Non-pigmented ciliary epithelial cell (primary cell): Measurements from ENCODE around the gene BBS12.

ENCODE experiments used
- DNase-seq: peaks from one replicate; pipeline ENCODE4 v3.0.0-alpha.2; 2010; ENCODE audit warnings: low read depth

The BBS12 gene

DNA sequence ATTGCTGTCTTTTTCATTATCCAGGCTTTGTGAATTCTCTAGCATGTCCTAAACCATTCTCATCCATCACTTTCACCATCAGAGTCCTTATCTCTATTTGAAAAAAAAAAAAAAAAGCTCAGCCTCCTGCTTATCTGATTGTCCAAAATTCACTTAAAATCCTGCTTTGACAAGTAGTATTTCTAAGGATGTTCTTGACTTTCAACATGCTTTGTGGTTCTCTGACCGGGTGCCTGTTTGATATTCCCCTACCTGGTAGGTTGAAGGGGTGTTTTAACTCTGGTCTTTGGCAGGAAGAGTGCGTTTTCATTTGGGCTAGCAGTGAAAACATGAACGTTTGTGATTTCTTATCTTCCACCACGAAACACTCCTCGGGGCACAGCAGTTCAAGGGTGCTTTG is 17.3 kb upstream of the BBS12 start:
- no peak for DNase-seq

GRCh38 chr4:122716825-122717448 is 15.6 kb upstream of the BBS12 start:
- DNase-seq = peak; percentile 40

DNA sequence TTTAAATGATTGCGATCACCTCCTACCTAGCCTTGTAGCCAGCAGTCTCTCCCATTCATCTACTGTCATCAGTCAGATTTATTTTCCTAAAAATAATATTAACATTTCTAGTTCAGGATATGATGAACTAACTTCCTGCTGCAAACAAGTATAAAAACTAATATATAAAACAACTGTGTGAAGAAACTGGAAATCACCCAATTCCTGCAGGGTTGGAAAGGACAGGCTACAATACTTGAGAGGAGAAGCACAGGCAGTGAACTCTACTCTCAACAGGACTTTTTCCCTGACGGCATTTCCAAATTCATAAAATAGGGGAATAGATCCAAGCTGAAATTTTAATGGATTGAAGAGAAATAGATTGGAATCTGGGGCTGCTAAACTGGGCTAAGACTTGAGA is 14.2 kb upstream of the BBS12 start:
- DNase-seq = no peak

- no peak for DNase-seq
Measured at GRCh38 chr4:122722256-122722655, 10.2 kb upstream of the BBS12 start.

DNA sequence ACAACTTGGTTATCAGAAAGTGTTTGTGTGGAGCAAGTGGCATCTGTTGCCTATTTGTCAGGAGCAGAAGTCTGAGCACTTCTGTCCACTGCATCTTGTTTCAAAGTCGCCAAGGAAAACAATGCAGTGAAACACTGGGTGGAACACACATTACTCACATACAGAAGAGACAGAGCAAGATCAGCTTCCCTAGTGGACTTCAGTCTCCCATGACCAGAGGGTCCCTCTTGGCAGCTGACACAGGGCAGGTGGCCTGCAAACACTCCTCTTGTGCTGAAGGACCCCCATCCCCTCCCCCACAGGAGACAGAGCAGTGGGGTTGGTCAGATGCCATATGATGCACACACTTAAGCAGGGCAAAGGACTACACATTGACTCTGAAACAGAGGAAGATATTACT is 3.6 kb upstream of the BBS12 start:
- DNase-seq = no peak

DNA sequence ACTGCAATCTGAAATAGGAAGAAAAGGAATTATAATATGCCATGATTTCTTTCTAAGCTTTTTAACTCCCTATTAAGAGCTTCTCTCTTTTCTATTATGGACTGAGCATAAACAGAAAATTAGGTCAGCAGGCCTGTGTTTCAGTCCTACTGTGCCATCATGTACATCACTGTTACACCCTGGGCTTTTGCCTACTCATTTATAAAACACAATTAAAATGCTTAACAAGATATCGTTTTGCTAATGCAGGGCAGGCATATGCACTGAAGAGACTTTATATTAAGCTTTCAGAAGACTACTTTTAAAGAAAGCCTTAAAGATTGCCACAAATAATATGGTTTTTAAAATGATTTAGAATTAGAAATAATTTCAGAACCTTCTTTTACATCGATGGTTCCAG is 828 bp upstream of the BBS12 start:
- no peak for DNase-seq

DNA sequence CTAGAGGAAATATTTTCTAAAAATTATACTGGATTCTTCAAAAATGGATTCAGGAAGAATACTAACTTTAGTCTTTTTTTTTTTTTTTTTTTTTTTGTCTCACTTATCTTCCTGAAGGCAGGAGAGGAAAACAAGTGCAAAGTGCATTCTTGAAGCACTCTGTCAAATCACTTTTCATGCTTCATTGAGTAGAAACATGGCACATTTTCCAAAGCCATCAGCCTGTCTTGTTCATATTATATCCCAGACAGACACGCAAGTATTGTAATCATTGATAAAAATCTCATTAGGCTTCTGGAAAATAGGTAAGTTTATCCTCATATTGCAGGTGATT is 1.2 kb downstream of the BBS12 start:
- no peak for DNase-seq

DNA sequence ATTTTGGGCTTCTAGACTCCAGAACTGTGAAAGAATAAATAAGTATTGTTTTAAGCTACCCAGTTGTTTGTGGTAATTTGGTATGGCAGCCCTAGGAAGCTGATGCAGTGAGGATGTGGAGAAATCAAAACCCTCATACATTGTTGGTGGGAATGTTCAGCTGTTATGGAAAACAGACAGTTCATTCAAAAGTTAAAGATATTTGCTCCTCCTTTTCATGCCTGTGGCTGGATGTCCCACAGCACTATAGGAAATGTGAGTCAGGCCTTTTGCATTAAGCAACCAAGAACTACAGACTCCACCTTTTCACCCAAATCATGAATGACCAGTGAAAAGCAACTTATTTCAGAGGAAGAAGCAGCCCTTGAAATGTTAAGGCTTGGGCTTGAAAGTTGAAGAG is 6.7 kb downstream of the BBS12 start:
- no peak for DNase-seq

DNA sequence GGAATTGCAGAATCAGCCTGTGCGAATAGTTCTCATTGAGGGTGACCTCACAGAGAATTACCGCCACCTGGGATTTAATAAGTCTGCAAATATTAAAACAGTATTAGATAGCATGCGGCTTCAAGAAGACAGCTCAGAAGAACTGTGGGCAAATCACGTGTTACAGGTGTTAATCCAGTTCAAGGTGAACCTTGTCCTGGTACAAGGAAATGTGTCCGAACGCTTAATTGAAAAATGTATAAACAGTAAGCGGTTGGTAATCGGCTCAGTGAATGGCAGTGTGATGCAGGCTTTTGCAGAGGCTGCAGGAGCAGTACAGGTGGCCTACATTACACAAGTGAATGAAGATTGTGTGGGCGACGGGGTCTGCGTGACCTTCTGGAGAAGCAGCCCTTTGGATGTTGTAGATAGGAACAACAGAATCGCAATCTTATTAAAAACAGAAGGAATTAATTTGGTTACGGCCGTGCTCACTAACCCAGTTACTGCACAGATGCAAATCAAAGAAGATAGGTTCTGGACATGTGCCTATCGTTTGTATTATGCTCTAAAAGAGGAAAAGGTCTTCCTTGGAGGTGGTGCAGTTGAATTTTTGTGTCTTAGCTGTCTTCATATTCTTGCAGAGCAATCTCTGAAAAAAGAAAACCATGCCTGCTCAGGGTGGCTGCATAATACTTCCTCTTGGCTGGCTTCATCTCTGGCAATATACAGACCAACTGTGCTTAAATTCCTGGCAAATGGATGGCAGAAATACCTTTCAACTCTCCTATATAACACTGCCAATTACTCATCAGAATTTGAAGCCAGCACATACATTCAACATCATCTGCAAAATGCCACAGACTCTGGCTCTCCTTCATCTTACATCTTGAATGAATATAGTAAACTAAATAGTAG is 10.7 kb downstream of the BBS12 start:
- no peak for DNase-seq

GRCh38 chr4:122744229-122744628 is 11.7 kb downstream of the BBS12 start:
- DNase-seq = no peak

GRCh38 chr4:122746485-122746965 is 14.0 kb downstream of the BBS12 start:
- DNase-seq = no peak

DNA sequence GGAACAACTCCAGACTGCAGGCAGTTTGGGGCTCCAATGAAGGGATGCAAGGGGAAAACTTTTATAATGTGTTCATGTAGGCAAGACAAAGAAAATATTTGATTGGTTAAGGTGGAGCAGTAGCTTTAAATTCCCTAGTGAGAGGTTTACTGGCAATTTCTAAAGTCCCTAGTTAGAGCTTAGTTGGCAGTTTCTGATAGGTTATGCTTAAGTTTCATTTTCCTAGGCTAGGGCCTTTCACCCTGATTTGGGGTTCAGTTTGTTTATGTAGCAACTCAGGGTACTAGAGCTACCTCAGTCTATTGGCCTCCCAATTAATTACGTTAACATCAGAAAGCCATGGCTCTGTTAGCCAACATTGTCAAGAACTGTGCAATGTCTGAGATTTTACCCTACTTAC is 14.6 kb downstream of the BBS12 start:
- DNase-seq = no peak

GRCh38 chr4:122747883-122748282 is 15.4 kb downstream of the BBS12 start:
- DNase-seq = no peak

DNA sequence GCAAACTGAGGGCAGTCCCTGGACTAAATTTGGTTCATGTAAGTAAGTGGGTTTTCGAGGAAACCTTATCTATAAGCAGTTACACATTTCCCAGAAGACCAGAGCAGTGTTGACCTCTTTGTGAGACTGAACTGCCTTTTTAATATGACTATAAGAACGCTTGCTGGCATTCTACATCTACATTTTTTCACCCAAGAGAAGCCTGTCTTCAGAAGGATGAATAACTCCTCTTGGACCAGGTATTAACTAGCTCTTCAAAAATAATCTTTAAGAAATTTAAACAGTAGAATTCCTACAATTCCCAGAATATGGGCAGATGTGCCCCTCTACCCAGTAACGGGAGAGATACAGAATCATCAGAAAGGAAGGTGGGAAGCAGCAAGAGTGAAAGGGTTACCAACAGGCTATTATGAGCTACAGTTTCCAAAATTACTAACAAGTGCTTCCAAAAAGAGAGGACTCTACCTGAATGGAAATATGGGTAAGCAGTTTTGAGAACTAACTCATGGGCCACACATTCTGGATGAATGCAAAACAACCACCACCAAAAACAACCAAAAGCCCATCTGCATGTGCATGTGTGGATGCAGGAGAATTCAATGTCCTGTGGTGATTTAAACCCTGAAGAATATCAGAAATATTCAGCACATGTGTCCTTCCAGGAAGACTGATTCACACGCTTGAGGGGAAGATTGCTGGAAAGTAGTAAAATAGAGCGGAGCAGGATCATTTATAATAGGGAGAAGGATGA is 17.4 kb downstream of the BBS12 start:
- DNase-seq = no peak

GRCh38 chr4:122755675-122756074 is 23.2 kb downstream of the BBS12 start:
- no peak for DNase-seq

- DNase-seq = no peak
Measured at GRCh38 chr4:122758033-122758432, 25.5 kb downstream of the BBS12 start.

DNA sequence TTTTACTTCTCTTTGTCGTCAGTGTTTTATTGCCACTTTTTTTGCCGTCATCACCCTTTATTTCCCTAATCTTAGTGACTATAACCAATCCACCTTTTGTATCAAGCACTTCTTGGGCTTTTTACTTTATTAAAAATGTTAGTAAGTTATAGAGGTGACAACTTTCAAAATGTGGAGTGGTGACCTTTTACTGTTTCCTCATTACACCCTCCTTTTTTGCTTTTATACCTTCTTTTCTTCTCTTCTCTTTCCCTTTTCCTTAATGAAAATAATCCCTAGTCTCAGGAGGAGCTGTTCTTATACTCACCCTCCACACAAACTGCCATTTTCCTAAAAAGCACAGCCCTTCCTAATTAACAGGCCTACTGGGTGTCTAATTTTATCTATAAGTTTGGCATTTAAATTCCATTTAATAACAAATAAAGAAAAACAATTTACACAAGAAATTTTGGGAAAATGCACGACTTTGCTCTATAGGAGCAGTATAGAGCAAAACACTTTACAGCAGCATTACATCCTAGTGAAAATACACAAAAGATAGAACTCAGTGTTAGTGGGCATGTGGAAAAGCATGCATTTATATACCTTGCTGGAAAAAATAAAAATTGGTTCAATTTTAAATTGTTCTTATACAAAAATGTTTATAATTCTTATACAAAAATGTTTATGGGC is 27.3 kb downstream of the BBS12 start:
- DNase-seq = no peak

GRCh38 chr4:122762520-122762919 is 30.0 kb downstream of the BBS12 start:
- no peak for DNase-seq

DNA sequence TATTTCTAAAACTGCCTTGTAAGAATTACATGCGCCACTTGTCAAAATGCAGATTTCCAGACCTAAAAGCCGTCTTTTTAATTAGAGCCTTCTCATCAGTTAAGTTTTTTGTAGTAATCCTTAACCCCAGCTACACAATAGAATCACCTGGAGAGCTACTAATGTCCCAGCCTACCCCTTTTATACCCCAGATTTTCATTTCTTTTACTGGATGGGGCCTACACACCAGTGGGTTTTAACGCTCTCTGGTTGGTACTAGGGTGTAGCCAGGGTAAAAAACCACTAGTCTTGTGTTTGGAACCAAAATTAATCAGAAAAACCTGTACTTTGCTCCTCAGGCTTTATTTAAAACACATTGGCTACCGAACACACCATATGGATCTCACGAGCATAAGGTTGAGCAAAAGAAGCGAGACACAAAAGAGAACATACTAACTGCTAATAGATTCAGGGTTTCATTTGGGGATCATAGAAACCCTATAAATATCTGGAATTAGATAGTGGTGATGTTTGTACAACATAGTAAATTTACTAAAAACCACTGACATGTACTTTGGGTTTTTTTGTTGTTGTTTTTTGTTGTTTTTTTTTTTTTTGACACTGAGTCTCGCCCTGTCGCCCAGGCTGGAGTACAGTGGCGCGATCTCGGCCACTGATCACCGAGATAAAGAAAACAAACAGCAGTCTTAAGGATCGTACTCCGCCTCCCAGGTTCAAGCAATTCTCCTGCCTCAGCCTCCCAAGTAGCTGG is 30.6 kb downstream of the BBS12 start:
- DNase-seq = no peak

GRCh38 chr4:122764071-122764820 is 31.7 kb downstream of the BBS12 start:
- no peak for DNase-seq

DNA sequence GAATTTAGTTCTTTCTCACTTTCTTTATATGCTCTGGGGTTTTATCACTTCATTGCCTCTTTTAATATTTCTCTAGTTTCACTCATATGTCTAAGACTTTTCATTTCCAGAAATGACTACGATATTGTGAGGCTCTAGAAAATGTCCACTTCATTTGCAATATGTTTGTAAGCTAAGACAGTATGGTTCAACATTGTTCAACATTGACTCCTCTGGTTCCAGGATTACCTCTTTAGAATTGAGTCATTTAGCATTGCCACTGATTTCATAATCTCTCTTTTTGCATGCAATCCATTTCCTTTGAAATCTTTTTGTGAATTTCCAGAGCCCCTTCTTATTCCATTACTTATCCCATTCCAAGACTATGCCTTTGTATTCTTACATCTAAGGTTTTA is 32.3 kb downstream of the BBS12 start:
- no peak for DNase-seq
